Frontal cortex (tissue), 4 donors: ENCODE results near the gene ZNF207. TPM values are rescaled to one million over a fixed set of nuclear protein-coding genes. Genes with fewer than 3 reads are reported as not detected.
"Not testable (repeated sequence)": the region's sequence is repeated elsewhere in the genome, so short reads cannot be mapped to it uniquely, and the experiment has no call there.

ENCODE experiments used
- DNase-seq, 2 donors: peaks; one replicate each; pipeline ENCODE4 v3.0.0; 2012; ENCODE audit warnings: low spot score in 2 of 2
- FAIRE-seq: peaks from 2 replicates; lab custom pipeline; 2012; peaks lifted over from hg19 to GRCh38; lab: Jason Lieb, UNC
- total RNA-seq: library from RNA; depleted of rRNA; stranded (reverse); fragments of >200 nt; gene quantifications from one replicate; pipeline ENCODE4 v1.2.3, GENCODE V29; 2014
- donor health status: control.
- donor health status: control.
- donor health status: control.

The ZNF207 gene
- total RNA-seq = 80.7 TPM

GRCh38 chr17:32349854-32350665 lies at the start of gene ZNF207:
Gene ZNF207 (plus strand): TSS chr17:32350157. CDS start chr17:32350286, 129 bp downstream.
- no peak for FAIRE-seq
- DNase-seq = peak; percentile 78 to 86

- DNase-seq = no peak
- no peak for FAIRE-seq
Observed at GRCh38 chr17:32302037-32302436, 47.9 kb upstream of the ZNF207 start.

GRCh38 chr17:32302860-32303649 lies 46.9 kb upstream of the ZNF207 start:
- FAIRE-seq (no peak), DNase-seq (no peak)

GRCh38 chr17:32303781-32304288 lies 46.1 kb upstream of the ZNF207 start:
- no peak for FAIRE-seq
- no peak for DNase-seq

- no peak for DNase-seq
- FAIRE-seq = no peak
Observed at GRCh38 chr17:32305049-32305448, 44.9 kb upstream of the ZNF207 start.

GRCh38 chr17:32307658-32308057 lies 42.3 kb upstream of the ZNF207 start:
- FAIRE-seq = no peak
- no peak for DNase-seq

- no peak for FAIRE-seq
- DNase-seq = no peak
Observed at GRCh38 chr17:32311028-32311536, 38.9 kb upstream of the ZNF207 start.

GRCh38 chr17:32314636-32315035 lies 35.3 kb upstream of the ZNF207 start:
- FAIRE-seq = no peak
- DNase-seq = no peak

- DNase-seq = no peak
- FAIRE-seq = no peak
Observed at GRCh38 chr17:32315171-32315570, 34.8 kb upstream of the ZNF207 start.

GRCh38 chr17:32316653-32317052 lies 33.3 kb upstream of the ZNF207 start:
- not testable (repeated sequence) for FAIRE-seq, DNase-seq

GRCh38 chr17:32317353-32317752 lies 32.6 kb upstream of the ZNF207 start:
- DNase-seq = no peak
- FAIRE-seq = no peak

- FAIRE-seq = no peak
- DNase-seq = no peak
Observed at GRCh38 chr17:32318071-32318470, 31.9 kb upstream of the ZNF207 start.

GRCh38 chr17:32319548-32319905 lies 30.4 kb upstream of the ZNF207 start:
- FAIRE-seq = no peak

GRCh38 chr17:32320080-32320479 lies 29.9 kb upstream of the ZNF207 start:
- not testable (repeated sequence) for FAIRE-seq, DNase-seq

More at GRCh38 chr17:32319548-32319905, 30.4 kb upstream of the ZNF207 start:
- peak; percentile 69 to 80 for DNase-seq

GRCh38 chr17:32320847-32321246 lies 29.1 kb upstream of the ZNF207 start:
- FAIRE-seq = no peak
- DNase-seq = no peak

- DNase-seq (no peak), FAIRE-seq (no peak)
Observed at GRCh38 chr17:32323046-32323445, 26.9 kb upstream of the ZNF207 start.

- DNase-seq = peak in 1 of 2 donors; percentile 63
Observed at GRCh38 chr17:32323811-32324491, 26.0 kb upstream of the ZNF207 start.

GRCh38 chr17:32327911-32328310 lies 22.0 kb upstream of the ZNF207 start:
- FAIRE-seq = no peak
- DNase-seq = no peak

More at GRCh38 chr17:32323811-32324491, 26.0 kb upstream of the ZNF207 start:
- FAIRE-seq = no peak

GRCh38 chr17:32330147-32330546 lies 19.8 kb upstream of the ZNF207 start:
- no peak for DNase-seq
- no peak for FAIRE-seq
